ENCODE results near the gene NUMBL. TPM values are rescaled to one million over a fixed set of nuclear protein-coding genes. Genes with fewer than 3 reads are reported as not detected.

Gene NUMBL
- total and polyA plus RNA-seq, 2 experiments from 2014 or later, result 33.4 to 35.1 TPM

- TF ChIP-seq EZH2 (IDR thresholded peaks at IDR 0.05; ENCODE audit: insufficient read depth, poor library complexity, severe bottlenecking) (no peak), EZH2phosphoT487 (IDR thresholded peaks at IDR 0.05; ENCODE audit: insufficient read depth, low read depth) (no peak)
- Histone ChIP-seq H4K20me1 (ENCODE audit: insufficient read depth) (no peaks in the 10 kb centered on the region), H3K9me3 (ENCODE audit: low read depth) (no peaks in the 10 kb centered on the region), H3K9me2 (ENCODE audit: insufficient read depth) (no peaks in the 10 kb centered on the region), H3K4me2 (ENCODE audit: unreplicated experiment) (peak overlapping the region; percentile 97), H3K27ac (peak overlapping the region; percentile 100), H3F3A (ENCODE audit: insufficient read depth) (peaks cover 44% of the 10 kb centered on the region), H3K9ac (peak overlapping the region; percentile 96), H3K27me3 (replicated peaks; ENCODE audit: insufficient read depth) (no peaks in the 10 kb centered on the region), H3K4me3 (peak overlapping the region; percentile 79), H3K36me3 (ENCODE audit: low read depth) (peaks cover 8% of the 10 kb centered on the region; the same call in 1 of the 2 replicates), H3K79me2 (ENCODE audit: insufficient read depth) (peaks cover 89% of the 10 kb centered on the region), H3K4me1 (ENCODE audit: insufficient read depth) (peaks cover 27% of the 10 kb centered on the region), H2AFZ (no peak overlapping the region)
- no peak for DNase-seq
- in situ Hi-C loops (cut with MboI), result no loop called here
- 35 to 71% methylated on average over 2 to 6 of the region's 6 CpGs for WGBS, 2 experiments (ENCODE audit: low coverage in 1 of 2, low lambda C conversion rate in 2 of 2, missing lambda C conversion rate in 2 of 2)
These were observed 30.7 kb upstream of the NUMBL start for GRCh38 chr19:40721140-40721486.

DNA sequence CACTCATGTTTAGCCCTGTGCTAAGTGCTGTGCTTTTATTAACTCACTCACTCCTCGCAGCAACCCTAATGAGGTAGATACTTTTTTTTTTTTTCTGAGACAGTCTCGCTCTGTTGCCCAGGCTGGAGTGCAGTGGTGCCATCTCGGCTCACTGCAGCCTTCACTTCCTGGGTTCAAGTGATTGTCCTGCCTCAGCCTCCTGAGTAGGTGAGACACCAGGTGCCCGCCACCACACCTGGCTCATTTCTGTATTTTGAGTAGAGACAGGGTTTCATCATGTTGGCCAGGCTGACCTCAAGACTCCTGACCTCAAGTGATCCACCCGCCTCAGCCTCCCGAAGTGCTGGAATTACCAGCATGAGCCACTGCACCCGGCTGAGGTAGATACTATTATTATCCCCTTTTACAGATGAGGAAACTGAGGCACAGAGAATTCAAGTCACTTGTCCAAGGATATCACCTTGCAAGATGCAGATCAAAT is 29.0 kb upstream of the NUMBL start:
- no peaks in the 10 kb centered on the region for H4K20me1 ChIP-seq (ENCODE audit: insufficient read depth)
- no peaks in the 10 kb centered on the region for H3K36me3 ChIP-seq (ENCODE audit: low read depth)
- H3K79me2 ChIP-seq (ENCODE audit: insufficient read depth), result peaks cover 76% of the 10 kb centered on the region
- no peaks in the 10 kb centered on the region for H3K9me2 ChIP-seq (ENCODE audit: insufficient read depth)
- no peaks in the 10 kb centered on the region for H3K27me3 ChIP-seq (replicated peaks; ENCODE audit: insufficient read depth)
- peak overlapping the region; percentile 100 for H3K27ac ChIP-seq
- H3K4me3 ChIP-seq, result peak overlapping the region; percentile 79
- H3F3A ChIP-seq (ENCODE audit: insufficient read depth), result peaks cover 47% of the 10 kb centered on the region
- peak; percentile 12 for DNase-seq
- in situ Hi-C loops (cut with MboI), result no loop called here
- H3K4me1 ChIP-seq (ENCODE audit: insufficient read depth), result peaks cover 27% of the 10 kb centered on the region
- 32 to 33% methylated on average over 7 of the region's 7 CpGs for WGBS, 2 experiments (ENCODE audit: low coverage in 1 of 2, low lambda C conversion rate in 2 of 2, missing lambda C conversion rate in 2 of 2)
- peak overlapping the region; percentile 96 for H3K9ac ChIP-seq
- peak overlapping the region; percentile 97 for H3K4me2 ChIP-seq (ENCODE audit: unreplicated experiment)
- H2AFZ ChIP-seq, result no peak overlapping the region
- H3K9me3 ChIP-seq (ENCODE audit: low read depth), result no peaks in the 10 kb centered on the region
- no peak for TF ChIP-seq EZH2phosphoT487 (IDR thresholded peaks at IDR 0.05; ENCODE audit: insufficient read depth, low read depth)
- no peak for TF ChIP-seq EZH2 (IDR thresholded peaks at IDR 0.05; ENCODE audit: insufficient read depth, poor library complexity, severe bottlenecking)

- in situ Hi-C loops (cut with MboI), result no loop called here
These were observed 28.4 kb upstream of the NUMBL start for GRCh38 chr19:40718774-40719391.

DNA sequence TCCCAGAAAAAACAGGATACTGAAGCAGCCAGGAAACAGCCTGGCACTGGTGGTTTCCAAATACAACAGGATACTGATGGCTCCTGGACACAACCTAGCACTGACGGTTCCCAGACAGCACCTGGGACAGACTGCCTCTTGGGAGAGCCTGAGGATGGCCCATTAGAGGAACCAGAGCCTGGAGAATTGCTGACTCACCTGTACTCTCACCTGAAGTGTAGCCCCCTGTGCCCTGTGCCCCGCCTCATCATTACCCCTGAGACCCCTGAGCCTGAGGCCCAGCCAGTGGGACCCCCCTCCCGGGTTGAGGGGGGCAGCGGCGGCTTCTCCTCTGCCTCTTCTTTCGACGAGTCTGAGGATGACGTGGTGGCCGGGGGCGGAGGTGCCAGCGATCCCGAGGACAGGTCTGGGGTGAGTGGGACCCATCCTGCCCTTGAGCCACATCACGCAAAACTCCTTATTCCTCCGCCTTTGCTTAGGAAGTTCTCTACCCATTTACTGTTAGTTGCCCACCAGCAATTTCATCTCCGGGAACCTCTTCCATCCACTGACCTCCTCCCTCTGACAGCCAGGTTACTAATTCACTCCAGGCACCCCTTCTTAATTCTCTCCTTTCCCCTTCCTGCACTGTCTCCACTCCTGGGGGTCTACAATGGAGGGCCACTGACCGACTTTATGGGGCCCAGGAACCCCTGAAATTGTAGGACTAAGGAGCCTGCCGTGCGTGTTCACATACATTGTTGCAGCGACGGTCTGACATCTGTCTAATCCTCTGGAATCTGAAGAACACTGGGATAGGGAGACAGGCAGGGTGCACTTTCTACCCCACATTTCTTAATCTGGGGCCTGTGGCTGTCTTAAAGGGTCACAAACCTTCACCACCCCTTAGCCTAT is 27.7 kb upstream of the NUMBL start:
- H3K36me3 ChIP-seq (ENCODE audit: low read depth), result no peaks in the 10 kb centered on the region
- H3K9ac ChIP-seq, result peak overlapping the region; percentile 96
- in situ Hi-C loops (cut with MboI), result no loop called here
- H3K27me3 ChIP-seq (replicated peaks; ENCODE audit: insufficient read depth), result no peaks in the 10 kb centered on the region
- no peaks in the 10 kb centered on the region for H4K20me1 ChIP-seq (ENCODE audit: insufficient read depth)
- peak overlapping the region; percentile 97 for H3K4me2 ChIP-seq (ENCODE audit: unreplicated experiment)
- H3K4me1 ChIP-seq (ENCODE audit: insufficient read depth), result peaks cover 27% of the 10 kb centered on the region
- H3K9me3 ChIP-seq (ENCODE audit: low read depth), result no peaks in the 10 kb centered on the region
- H3K4me3 ChIP-seq, result peak overlapping the region; percentile 79
- no peak for TF ChIP-seq EZH2 (IDR thresholded peaks at IDR 0.05; ENCODE audit: insufficient read depth, poor library complexity, severe bottlenecking)
- no peak for TF ChIP-seq EZH2phosphoT487 (IDR thresholded peaks at IDR 0.05; ENCODE audit: insufficient read depth, low read depth)
- peaks cover 47% of the 10 kb centered on the region for H3F3A ChIP-seq (ENCODE audit: insufficient read depth)
- H2AFZ ChIP-seq, result no peak overlapping the region
- peaks cover 65% of the 10 kb centered on the region for H3K79me2 ChIP-seq (ENCODE audit: insufficient read depth)
- H3K9me2 ChIP-seq (ENCODE audit: insufficient read depth), result no peaks in the 10 kb centered on the region
- WGBS, 2 experiments (ENCODE audit: low coverage in 1 of 2, low lambda C conversion rate in 2 of 2, missing lambda C conversion rate in 2 of 2), result 2 to 4% methylated on average over 19 to 20 of the region's 20 CpGs
- DNase-seq, result peak; percentile 78
- peak overlapping the region; percentile 100 for H3K27ac ChIP-seq

More at GRCh38 chr19:40718774-40719391, 28.4 kb upstream of the NUMBL start:
- no peaks in the 10 kb centered on the region for H3K9me2 ChIP-seq (ENCODE audit: insufficient read depth)
- peak overlapping the region; percentile 96 for H3K9ac ChIP-seq
- DNase-seq, result peak; percentile 81
- TF ChIP-seq EZH2phosphoT487 (IDR thresholded peaks at IDR 0.05; ENCODE audit: insufficient read depth, low read depth) (no peak), EZH2 (IDR thresholded peaks at IDR 0.05; ENCODE audit: insufficient read depth, poor library complexity, severe bottlenecking) (no peak)
- peaks cover 73% of the 10 kb centered on the region for H3K79me2 ChIP-seq (ENCODE audit: insufficient read depth)
- H3K27ac ChIP-seq, result peak overlapping the region; percentile 100
- H3F3A ChIP-seq (ENCODE audit: insufficient read depth), result peaks cover 47% of the 10 kb centered on the region
- WGBS, 2 experiments (ENCODE audit: low coverage in 1 of 2, low lambda C conversion rate in 2 of 2, missing lambda C conversion rate in 2 of 2), result 1 to 2% methylated on average over 15 to 16 of the region's 16 CpGs
- H3K4me2 ChIP-seq (ENCODE audit: unreplicated experiment), result peak overlapping the region; percentile 97
- H3K36me3 ChIP-seq (ENCODE audit: low read depth), result no peaks in the 10 kb centered on the region
- H3K27me3 ChIP-seq (replicated peaks; ENCODE audit: insufficient read depth), result no peaks in the 10 kb centered on the region
- H3K4me1 ChIP-seq (ENCODE audit: insufficient read depth), result peaks cover 27% of the 10 kb centered on the region
- H3K4me3 ChIP-seq, result peak overlapping the region; percentile 79
- no peaks in the 10 kb centered on the region for H3K9me3 ChIP-seq (ENCODE audit: low read depth)
- no peak overlapping the region for H2AFZ ChIP-seq
- no peaks in the 10 kb centered on the region for H4K20me1 ChIP-seq (ENCODE audit: insufficient read depth)

All from GM23248 (cell line).